HepG2 (cell line): ENCODE results near the gene TSPAN18.

Experiments
- CTCF ChIP-seq: sonication (generic); formaldehyde crosslinking; IDR thresholded peaks from 2 replicates; pipeline ENCODE4 v1.5.0; 2020; ENCODE audit warnings: mild to moderate bottlenecking, missing genetic modification reagents, moderate library complexity
- ELF1 ChIP-seq: sonication (generic); formaldehyde crosslinking; IDR thresholded peaks from 2 replicates; pipeline ENCODE4 v1.4.0; 2020; ENCODE audit warnings: missing genetic modification reagents
- HMG20A ChIP-seq: IDR thresholded peaks from 2 replicates; pipeline ENCODE4 v1.6.1; 2016; ENCODE audit warnings: borderline replicate concordance
- NR1H2 ChIP-seq: sonication (generic); formaldehyde crosslinking; IDR thresholded peaks from 2 replicates; pipeline ENCODE4 v1.8.1; 2022; ENCODE audit warnings: low read depth, missing genetic modification reagents, borderline replicate concordance
- NR2C2 ChIP-seq: sonication (generic); formaldehyde crosslinking; IDR thresholded peaks from 2 replicates; pipeline ENCODE4 v1.4.0; 2020; ENCODE audit warnings: missing genetic modification reagents, mild to moderate bottlenecking, moderate library complexity, borderline replicate concordance
- SOX6 ChIP-seq, 2 experiments: fragments of 450-650 bp in 1 of 2; sonication (generic) in 1 of 2; formaldehyde crosslinking in 1 of 2; IDR thresholded peaks; 2 replicates each; pipeline versions ENCODE4 v1.4.0 to v1.6.1; 2017 to 2020; ENCODE audit warnings: antibody characterized with exemption in 1 of 2, mild to moderate bottlenecking in 1 of 2, missing genetic modification reagents in 1 of 2
- SRSF1 ChIP-seq: fragments of 200-400 bp; formaldehyde crosslinking; optimal IDR thresholded peaks from 2 replicates; pipeline ENCODE3; 2017; ENCODE audit warnings: mild to moderate bottlenecking, low read depth, low read length, moderate library complexity
- SRSF9 ChIP-seq: fragments of 200-400 bp; formaldehyde crosslinking; IDR thresholded peaks from 2 replicates; pipeline ENCODE4 v1.6.1; 2018; ENCODE audit warnings: borderline replicate concordance, mild to moderate bottlenecking, low read depth, low read length; ENCODE audit not compliant: insufficient read depth, poor library complexity, severe bottlenecking
- ZFX ChIP-seq: sonication (generic); formaldehyde crosslinking; IDR thresholded peaks from 2 replicates; pipeline ENCODE4 v1.4.0; 2020; ENCODE audit warnings: mild to moderate bottlenecking, low read depth, missing genetic modification reagents, moderate library complexity
- ZNF331 ChIP-seq: sonication (generic); formaldehyde crosslinking; IDR thresholded peaks from 2 replicates; pipeline ENCODE4 v1.4.0; 2020; ENCODE audit warnings: missing genetic modification reagents
- ZNF747 ChIP-seq: sonication (generic); formaldehyde crosslinking; IDR thresholded peaks from 2 replicates; pipeline ENCODE4 v1.8.1; 2023; ENCODE audit warnings: missing genetic modification reagents, mild to moderate bottlenecking, borderline replicate concordance
- ZNF768 ChIP-seq: sonication (generic); formaldehyde crosslinking; IDR thresholded peaks from 2 replicates; pipeline ENCODE4 v1.4.0; 2020; ENCODE audit warnings: missing genetic modification reagents
- TF ChIP-seq, protein P1 (sequence below): sonication (generic); formaldehyde crosslinking; IDR thresholded peaks from 2 replicates; pipeline ENCODE4 v1.4.0; 2020; ENCODE audit warnings: missing genetic modification reagents; ENCODE audit errors: not compliant biosample characterization

GRCh38 chr11:44954051-44954906 is 227.5 kb downstream of the TSPAN18 start:
- no peak for TF ChIP-seq SOX6 (IDR thresholded peaks at IDR 0.05)
- TF ChIP-seq SOX6 (CRISPR knock-in tag; IDR thresholded peaks at IDR 0.05), result no peak
- TF ChIP-seq SRSF1, result no peak
- TF ChIP-seq CTCF (CRISPR knock-in tag), result no peak
- TF ChIP-seq SRSF9, result no peak
- TF ChIP-seq ZNF768 (CRISPR knock-in tag), result no peak
- TF ChIP-seq NR1H2 (CRISPR knock-in tag), result no peak
- TF ChIP-seq ZNF747 (CRISPR knock-in tag), result no peak
- no peak for TF ChIP-seq ELF1 (CRISPR knock-in tag)
- no peak for TF ChIP-seq ZFX (CRISPR knock-in tag)
- TF ChIP-seq NR2C2 (CRISPR knock-in tag), result no peak
- TF ChIP-seq ZNF331, result no peak
- TF ChIP-seq HMG20A, result no peak
- TF ChIP-seq, protein P1, sequence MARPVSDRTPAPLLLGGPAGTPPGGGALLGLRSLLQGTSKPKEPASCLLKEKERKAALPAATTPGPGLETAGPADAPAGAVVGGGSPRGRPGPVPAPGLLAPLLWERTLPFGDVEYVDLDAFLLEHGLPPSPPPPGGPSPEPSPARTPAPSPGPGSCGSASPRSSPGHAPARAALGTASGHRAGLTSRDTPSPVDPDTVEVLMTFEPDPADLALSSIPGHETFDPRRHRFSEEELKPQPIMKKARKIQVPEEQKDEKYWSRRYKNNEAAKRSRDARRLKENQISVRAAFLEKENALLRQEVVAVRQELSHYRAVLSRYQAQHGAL (CRISPR knock-in tag), result no peak
